Measurements from ENCODE around the gene CFAP141. TPM values are rescaled to one million over a fixed set of nuclear protein-coding genes. Genes with fewer than 3 reads are reported as not detected.

Gene CFAP141
- total RNA-seq, 6 donors from 2014 or later = 5.9 to 6.5 TPM; not detected in 4

DNA sequence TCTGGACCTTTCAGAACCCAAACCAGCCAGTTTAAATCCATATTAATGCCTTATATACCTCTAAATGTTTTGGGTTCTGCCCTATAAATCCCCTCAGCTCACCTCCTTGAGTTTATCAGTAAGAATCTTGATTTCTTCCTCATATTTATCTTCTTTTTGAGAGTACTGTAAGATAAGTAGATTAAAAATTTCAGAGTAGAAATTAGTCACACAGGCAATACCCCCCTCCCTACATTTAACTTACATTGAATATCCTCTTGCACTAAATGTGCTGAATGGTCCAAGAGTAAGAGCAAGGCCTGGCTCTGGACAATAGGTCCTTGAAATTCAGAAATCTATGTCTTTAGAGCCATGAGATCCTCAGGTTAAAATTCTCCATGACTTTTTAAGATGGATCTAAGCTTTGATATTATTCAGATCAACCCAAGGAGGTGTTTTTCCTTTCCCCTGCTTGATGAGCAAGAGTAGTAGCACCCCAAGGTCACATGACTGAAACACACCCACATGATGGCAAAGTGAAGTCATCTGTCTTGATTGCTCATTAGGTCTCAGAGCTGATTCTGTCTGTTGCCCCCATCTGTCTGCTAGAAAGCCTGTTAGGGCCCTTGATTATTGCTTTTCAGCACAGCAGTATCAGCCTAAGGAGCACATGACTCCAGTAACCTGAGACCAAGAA lies 35.4 kb downstream of the CFAP141 start:
- Histone ChIP-seq H3K4me1 (peaks cover 4 to 11% (median 5%) of the 10 kb centered on the region in 4 donors), H3K9me3 (no peaks in the 10 kb centered on the region), H3K36me3 (peaks cover 73 to 100% (median 92%) of the 10 kb centered on the region in 4 donors), H3K27me3 (no peaks in the 10 kb centered on the region), H3K27ac (peak overlapping the region in 3 of 4 donors; percentile 4 to 15 (median 4)), H3K4me3 (no peak overlapping the region)
- DNase-seq (no peak), ATAC-seq (ENCODE audit: low FRiP score in 2 of 2) (no peak)
- TF ChIP-seq POLR2AphosphoS5 (IDR thresholded peaks at IDR 0.05) (no peak), EP300 (IDR thresholded peaks at IDR 0.05) (no peak), POLR2A (IDR thresholded peaks at IDR 0.05) (no peak)
- TF ChIP-seq, protein P1, sequence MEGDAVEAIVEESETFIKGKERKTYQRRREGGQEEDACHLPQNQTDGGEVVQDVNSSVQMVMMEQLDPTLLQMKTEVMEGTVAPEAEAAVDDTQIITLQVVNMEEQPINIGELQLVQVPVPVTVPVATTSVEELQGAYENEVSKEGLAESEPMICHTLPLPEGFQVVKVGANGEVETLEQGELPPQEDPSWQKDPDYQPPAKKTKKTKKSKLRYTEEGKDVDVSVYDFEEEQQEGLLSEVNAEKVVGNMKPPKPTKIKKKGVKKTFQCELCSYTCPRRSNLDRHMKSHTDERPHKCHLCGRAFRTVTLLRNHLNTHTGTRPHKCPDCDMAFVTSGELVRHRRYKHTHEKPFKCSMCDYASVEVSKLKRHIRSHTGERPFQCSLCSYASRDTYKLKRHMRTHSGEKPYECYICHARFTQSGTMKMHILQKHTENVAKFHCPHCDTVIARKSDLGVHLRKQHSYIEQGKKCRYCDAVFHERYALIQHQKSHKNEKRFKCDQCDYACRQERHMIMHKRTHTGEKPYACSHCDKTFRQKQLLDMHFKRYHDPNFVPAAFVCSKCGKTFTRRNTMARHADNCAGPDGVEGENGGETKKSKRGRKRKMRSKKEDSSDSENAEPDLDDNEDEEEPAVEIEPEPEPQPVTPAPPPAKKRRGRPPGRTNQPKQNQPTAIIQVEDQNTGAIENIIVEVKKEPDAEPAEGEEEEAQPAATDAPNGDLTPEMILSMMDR (IDR thresholded peaks at IDR 0.05) = no peak

DNA sequence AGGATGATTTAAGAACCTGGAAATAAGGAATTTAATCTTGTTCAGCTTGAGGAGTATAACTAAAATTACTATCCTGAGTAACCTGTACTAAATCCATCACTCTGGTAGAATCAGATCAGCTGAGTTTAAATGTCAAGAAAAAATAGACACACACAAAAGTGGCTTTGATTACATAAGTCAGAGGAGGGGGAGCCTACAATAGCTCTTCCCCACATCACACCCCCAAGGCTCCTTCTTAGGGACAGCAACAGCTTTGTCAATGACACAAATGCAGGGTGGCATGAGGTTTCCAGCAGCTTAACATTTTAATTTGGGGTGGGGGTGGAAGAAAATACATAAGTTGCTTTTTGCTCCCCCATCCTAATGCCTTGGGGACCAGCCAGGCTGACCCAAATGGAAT lies 38.7 kb downstream of the CFAP141 start:
- no peak overlapping the region for H3K27ac ChIP-seq
- ATAC-seq (ENCODE audit: low FRiP score in 2 of 2) = no peak
- H3K4me3 ChIP-seq = no peak overlapping the region
- peaks cover 0 to 7% (median 0%) of the 10 kb centered on the region in 4 donors for H3K4me1 ChIP-seq
- H3K27me3 ChIP-seq = no peaks in the 10 kb centered on the region
- DNase-seq = no peak
- peaks cover 74 to 100% (median 93%) of the 10 kb centered on the region in 4 donors for H3K36me3 ChIP-seq
- no peaks in the 10 kb centered on the region for H3K9me3 ChIP-seq
- TF ChIP-seq, protein P1 (IDR thresholded peaks at IDR 0.05) = no peak
- TF ChIP-seq POLR2AphosphoS5 (IDR thresholded peaks at IDR 0.05) (no peak), EP300 (IDR thresholded peaks at IDR 0.05) (no peak), POLR2A (IDR thresholded peaks at IDR 0.05) (no peak)

DNA sequence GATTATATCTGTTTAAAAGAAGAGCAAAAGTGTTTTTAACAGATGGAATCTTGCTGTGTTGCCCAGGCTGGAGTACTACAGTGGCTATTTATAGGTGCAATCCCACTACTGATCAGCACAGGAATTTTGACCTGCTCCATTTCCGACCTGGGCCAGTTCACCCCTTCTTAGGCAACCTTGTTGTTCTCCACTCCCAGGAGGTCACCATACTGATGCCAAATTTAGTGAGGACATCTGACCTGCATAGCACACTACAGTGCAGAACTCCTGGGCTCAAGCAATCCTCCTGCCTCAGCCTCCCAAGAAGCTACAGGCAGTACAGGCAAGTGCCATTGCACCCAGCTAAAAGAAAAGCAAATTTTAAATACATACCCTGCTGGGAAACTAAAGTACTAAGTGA lies 39.9 kb downstream of the CFAP141 start:
- Histone ChIP-seq H3K36me3 (peaks cover 62 to 100% (median 87%) of the 10 kb centered on the region in 4 donors), H3K4me3 (no peak overlapping the region), H3K9me3 (no peaks in the 10 kb centered on the region), H3K27me3 (no peaks in the 10 kb centered on the region), H3K4me1 (peaks cover 0 to 7% (median 0%) of the 10 kb centered on the region in 4 donors), H3K27ac (no peak overlapping the region)
- no peak for TF ChIP-seq POLR2A (IDR thresholded peaks at IDR 0.05)
- TF ChIP-seq, protein P1 (IDR thresholded peaks at IDR 0.05) = no peak
- TF ChIP-seq EP300 (IDR thresholded peaks at IDR 0.05) = no peak
- TF ChIP-seq POLR2AphosphoS5 (IDR thresholded peaks at IDR 0.05) = no peak
- WGBS, 2 donors = 72 to 79% methylated on average over 1 of the region's 1 CpG
- ATAC-seq (ENCODE audit: low FRiP score in 2 of 2) (no peak), DNase-seq (no peak)

DNA sequence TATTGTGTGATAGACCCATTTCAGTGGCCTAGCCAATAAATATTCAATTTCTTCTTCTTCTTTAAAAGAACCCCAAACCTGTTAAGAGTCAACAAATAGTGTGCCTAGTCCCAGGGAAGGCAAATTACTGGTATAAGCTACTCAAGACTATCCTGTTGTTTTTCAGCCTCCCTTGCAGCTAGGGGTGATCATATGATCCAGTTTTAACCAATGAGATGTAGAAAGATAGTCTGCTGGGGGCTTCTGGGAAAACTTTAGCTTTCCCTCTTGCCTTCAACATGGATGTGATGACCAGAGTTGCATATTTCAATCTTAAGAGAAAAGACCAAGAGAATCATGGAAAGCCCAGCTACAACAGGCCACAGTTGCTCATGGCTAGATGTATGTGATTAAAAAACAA lies 46.6 kb downstream of the CFAP141 start:
- Histone ChIP-seq H3K4me1 (peaks cover 41 to 53% (median 45%) of the 10 kb centered on the region in 4 donors), H3K4me3 (no peak overlapping the region), H3K27ac (peak overlapping the region in 1 of 4 donors; percentile 81), H3K36me3 (peaks cover 9 to 97% (median 46%) of the 10 kb centered on the region in 4 donors), H3K9me3 (no peaks in the 10 kb centered on the region), H3K27me3 (no peaks in the 10 kb centered on the region)
- no peak for TF ChIP-seq POLR2AphosphoS5 (IDR thresholded peaks at IDR 0.05)
- no peak for TF ChIP-seq EP300 (IDR thresholded peaks at IDR 0.05)
- TF ChIP-seq POLR2A (IDR thresholded peaks at IDR 0.05) = no peak
- TF ChIP-seq, protein P1 (IDR thresholded peaks at IDR 0.05) = no peak
- ATAC-seq (ENCODE audit: low FRiP score in 2 of 2) (no peak), DNase-seq (no peak)

All from upper lobe of left lung (tissue), 6 donors.